Measurements from ENCODE around the gene MGAM2.

The MGAM2 gene

DNA sequence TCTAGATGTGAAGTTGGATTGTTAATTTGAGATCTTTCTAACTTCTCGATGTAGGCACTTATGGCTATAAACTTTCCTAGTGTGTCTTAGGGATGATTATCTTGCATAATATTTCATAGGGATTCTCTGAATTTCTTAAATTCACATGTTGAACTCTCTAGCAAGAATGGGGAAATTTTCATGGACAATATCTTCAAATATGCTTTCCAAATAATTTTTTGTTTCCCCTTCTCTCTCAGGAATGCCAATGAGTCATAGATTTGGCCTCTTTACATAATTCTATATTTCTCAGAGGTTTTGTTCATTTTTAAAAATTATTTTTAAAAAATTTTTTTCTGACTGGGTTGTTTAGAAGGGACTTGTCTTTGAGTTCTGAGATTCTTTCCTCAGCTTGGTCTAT lies 68.9 kb downstream of the MGAM2 start:
- no peak for DNase-seq

DNA sequence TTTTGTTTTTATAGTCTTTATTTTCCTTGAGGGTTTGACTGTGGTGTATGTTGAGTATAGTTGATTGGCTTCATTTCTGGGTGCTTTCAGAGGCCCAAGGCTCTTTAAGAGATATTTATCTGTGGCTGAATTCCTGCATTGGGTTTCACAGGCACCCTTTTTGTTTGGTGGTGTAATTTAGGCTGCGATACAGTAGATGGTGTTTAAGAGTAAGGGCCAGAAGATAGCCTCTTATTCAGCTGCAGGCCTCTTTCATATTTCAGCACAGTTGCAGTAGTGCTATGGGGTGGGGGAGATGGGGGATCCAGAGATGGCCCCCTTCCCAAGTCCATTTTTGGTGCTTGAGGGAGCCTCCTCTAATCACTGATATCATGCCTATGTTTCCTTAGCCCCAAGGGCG lies 69.7 kb downstream of the MGAM2 start:
- no peak for DNase-seq

DNA sequence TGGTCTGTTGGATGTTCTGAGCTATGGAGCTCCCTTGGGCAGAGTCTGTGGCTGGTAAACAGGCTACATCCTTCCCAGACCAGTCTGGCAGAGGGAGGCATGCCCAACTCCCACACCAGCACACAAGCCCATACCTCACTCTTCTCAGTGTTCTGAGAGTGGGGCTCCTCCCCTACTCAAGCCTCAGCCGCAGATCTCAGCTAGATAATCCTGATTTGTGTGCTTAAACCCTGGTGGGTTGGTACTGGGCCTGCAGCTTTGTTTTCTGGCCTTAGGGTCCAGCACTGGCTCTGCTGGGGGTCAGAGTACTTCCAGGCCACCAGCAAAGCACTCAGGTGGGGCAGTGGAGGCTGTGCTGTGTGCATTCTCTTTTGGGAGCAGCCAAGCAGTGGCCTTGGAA lies 70.4 kb downstream of the MGAM2 start:
- DNase-seq: no peak

DNA sequence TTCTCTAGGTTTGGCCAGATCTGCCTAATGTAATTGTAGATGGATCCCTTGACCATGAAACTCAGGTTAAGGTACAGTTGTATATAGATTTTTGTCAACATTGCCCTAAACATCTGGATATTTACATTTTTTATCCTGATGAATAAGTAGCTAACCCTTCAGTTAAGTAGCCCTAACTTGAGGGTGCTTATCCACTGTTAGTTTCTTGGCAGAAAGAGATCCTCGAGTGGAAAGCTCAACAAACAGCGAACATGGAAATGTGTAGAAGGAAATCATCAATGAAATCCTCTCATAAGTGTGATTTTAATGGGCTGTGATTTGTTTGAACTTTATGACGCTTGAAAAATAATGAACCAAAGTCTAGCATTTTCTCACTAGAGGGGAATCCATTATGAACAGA lies 73.6 kb downstream of the MGAM2 start:
- DNase-seq: no peak

DNA sequence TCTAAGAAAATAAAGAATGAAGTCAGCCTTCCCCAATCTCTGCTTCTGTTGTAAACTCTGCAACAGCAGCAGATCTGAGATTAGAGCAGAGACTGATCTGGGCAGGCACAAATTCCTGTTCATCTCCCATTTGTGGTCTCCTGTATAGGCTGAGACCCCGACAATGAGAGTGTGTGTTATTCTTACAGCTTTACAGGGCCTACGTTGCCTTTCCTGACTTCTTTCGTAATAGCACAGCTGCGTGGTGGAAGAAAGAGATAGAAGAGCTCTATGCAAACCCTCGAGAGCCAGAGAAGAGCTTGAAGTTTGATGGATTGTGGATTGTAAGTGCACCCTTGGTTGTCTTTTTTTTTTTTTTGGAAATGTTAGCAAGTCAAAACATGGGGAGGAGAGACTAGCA lies 74.3 kb downstream of the MGAM2 start:
- no peak for DNase-seq

DNA sequence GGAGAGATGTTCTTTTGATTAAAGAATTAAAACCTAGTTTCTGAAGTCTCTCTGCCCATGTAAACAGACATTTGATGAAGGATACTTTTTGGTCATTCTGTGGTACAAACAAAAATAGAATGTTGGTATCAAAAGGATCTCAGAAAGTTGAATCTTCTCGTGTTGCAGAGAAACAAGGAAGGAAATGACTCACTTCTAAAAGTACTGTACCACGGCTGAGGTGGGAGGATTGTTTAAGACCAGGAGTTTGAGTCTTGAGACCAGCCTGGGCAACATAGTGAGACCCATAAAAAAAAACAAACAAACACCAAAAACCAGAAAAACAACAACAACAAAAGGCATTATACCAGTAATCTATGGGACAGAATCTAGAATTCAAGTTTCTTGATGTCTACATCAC lies 76.6 kb downstream of the MGAM2 start:
- DNase-seq: no peak

DNA sequence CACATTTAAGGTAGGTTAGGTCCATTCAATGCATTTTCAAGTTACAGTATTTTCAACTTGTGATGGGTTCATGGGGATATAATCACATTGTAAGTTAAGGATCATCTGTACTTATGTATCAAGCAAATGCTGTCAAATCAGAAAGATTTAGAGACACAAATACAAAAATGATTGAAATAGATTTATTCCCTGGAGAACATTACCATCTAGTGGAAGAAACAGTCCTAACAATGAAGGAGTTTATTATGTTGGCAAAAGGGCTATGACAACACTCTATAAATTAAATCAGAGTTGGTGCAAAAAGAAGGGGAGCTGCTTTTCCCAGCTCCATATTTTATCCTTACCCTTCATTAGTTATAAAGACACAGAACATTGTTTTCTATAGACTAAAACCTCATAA lies 77.3 kb downstream of the MGAM2 start:
- no peak for DNase-seq

DNA sequence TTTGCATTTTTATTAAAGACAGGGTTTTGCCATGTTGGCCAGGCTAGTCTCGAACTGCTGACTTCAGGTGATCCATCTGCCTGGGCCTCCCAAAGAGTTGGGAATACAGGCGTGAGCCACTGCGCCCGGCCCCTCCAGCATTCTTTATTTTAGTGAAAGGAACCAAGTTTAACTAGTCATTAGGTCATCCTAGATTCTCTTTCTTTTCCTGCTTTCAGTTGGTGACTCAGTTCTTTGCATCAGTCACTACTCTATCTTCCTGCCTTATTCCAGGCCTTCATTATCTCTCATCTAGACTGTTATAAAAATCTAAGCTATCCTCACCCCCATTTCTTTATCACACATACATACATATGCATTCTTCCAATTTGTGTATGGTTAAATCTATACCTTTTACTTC lies 82.7 kb downstream of the MGAM2 start:
- no peak for DNase-seq

DNA sequence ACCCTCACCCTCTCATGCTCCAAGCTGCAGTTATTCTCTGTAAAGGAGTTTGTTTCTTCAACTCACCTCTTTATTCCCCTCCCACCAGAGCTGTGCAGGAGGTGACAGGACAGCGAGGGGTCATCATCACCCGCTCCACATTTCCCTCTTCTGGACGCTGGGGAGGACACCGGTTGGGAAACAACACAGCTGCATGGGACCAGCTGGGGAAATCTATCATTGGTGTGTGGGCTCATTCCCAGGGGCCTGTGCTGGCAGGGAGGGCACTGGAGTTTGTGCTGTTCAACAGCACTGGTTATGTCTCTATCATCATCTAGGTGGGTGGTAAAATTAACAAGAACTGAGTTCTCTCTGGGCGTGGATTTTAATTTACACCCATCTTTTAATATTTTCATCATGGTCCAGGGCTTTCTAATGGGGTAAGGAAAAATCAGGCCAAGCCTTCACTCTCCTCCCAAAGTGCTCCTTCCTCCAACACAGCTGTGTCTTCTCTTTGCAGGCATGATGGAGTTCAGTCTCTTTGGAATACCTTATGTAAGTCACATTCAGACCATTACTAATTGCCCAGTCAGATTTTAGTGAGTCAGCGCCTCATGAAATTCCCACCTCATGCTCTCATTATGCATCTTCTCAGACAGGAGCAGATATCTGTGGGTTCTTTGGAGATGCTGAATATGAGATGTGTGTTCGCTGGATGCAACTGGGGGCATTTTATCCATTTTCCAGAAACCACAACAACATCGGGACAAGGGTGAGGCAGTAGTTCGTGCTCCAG lies 84.7 kb downstream of the MGAM2 start:
- DNase-seq: no peak

DNA sequence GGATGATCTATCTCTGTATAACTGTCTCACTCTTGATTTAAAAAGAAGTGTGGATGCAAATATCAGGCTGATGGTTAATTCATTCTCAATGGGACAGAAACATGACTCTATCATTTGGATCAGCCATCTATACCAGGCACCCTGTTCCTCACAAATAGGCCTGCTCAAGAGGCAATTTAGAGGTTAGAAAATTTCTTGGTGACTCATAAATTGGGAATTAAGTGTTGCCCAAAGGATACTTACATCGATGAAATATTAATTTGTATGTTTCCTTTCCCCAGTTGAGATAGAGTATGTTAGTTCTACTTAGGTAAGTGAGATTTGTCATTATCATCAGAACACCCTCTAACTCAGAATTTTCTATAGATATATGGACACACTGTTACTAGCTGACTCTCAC lies 88.7 kb downstream of the MGAM2 start:
- DNase-seq: no peak

GRCh38 chr7:142228537-142229104 lies 117.1 kb downstream of the MGAM2 start:
- DNase-seq: no peak

GRCh38 chr7:142231716-142232115 lies 120.2 kb downstream of the MGAM2 start:
- DNase-seq: no peak

GRCh38 chr7:142240546-142240945 lies 129.0 kb downstream of the MGAM2 start:
- DNase-seq: no peak

DNA sequence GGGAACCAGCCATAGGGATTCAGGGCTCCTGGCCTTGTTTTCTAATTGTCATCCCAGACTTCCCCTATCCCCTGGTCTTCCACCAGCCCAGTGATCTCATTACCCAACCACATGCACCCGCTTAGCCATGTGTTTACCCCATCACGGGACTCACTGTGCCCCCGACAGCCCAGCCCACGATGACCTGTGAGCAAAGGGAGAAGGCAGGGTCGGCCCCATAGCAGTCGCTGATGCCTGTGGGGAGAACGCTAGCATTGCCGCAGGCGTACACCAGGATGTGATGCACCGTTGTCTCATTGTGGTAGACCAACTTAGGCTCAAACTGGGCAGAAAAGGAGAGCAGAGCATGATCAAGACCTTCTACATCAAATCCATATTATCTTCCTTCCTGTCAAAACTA lies 132.3 kb downstream of the MGAM2 start:
- no peak for DNase-seq

GRCh38 chr7:142248166-142249160 lies 136.9 kb downstream of the MGAM2 start:
- no peak for DNase-seq

- DNase-seq: no peak
Measured at GRCh38 chr7:142249918-142250317, 138.4 kb downstream of the MGAM2 start.

DNA sequence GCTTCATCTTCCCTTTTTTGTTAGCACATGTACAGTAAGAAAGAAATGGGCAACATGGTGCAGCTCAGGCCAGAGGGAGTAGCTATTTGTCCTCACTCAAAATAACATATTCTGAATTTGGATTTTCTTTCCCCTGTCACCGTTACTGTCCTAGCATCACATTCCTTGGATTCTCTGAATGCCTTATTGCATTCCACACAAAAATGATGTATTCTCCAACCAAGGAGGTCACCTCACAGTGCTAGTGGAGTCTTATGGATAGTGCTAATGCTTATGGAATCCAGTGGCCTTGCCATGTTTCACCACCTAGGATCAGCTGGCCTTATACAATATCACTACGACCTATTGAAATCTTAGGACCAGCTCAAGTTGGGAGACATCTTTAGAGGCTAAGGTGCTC lies 139.2 kb downstream of the MGAM2 start:
- no peak for DNase-seq

GRCh38 chr7:142257958-142258357 lies 146.4 kb downstream of the MGAM2 start, which contains the start of gene PRSS58:
Gene PRSS58, minus strand, starts transcription at chr7:142258058. Its CDS starts 351 bp downstream, at chr7:142257707.
- no peak for DNase-seq

GRCh38 chr7:142263598-142264380 lies 152.3 kb downstream of the MGAM2 start:
- DNase-seq: no peak

Measured in effector CD4-positive, alpha-beta T cell (primary cell).